GM18870 (cell line): ENCODE results near the gene ZNF83.
"Not testable (repeated sequence)": the region's sequence is repeated elsewhere in the genome, so short reads cannot be mapped to it uniquely, and the experiment has no call there.

Source experiments
- ATAC-seq: cut with Tn5 transposase; IDR thresholded peaks from one replicate; pipeline ENCODE4 v1.9.1; 2021; ENCODE audit warnings: moderate library complexity; ENCODE audit not compliant: unreplicated experiment

Gene ZNF83

DNA sequence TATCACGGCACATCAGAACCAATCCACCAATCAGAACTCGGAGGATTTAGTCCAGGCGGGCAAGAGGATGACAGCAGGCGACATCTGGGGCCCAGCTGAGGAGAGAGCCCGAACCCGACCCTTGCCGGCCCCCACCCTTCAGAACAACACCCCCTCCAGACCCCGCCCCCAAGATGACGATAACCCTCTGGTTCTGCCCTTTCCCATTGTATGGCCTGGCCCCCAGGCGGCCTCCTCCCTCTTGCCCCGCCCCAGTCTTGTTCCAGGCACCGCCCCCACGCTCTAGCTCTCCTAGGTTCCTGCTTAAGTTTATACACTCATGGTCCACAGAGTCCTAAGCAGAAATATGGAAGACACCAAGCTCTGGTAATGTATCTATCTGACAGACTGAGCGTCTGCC lies 2.8 kb upstream of the ZNF83 start:
- ATAC-seq, result no peak

DNA sequence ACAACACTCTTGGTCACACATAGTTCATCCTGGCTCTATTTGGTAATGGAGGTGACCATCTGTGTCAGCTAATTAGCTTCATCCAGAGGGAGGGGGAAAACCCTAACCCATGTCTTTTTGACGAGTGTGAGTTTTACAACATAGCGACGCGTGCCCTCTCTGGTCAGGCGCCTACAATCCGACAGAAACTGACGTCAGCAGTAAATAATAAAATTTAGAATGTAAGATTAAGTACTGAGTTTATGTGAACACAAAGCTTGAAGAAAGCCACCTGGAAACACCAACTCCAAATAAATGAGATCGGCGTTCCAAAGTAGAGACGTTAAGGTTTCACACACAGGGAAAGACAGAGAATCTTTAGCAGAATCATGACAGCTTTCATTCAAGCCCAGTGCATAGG lies 1.8 kb upstream of the ZNF83 start:
- no peak for ATAC-seq

DNA sequence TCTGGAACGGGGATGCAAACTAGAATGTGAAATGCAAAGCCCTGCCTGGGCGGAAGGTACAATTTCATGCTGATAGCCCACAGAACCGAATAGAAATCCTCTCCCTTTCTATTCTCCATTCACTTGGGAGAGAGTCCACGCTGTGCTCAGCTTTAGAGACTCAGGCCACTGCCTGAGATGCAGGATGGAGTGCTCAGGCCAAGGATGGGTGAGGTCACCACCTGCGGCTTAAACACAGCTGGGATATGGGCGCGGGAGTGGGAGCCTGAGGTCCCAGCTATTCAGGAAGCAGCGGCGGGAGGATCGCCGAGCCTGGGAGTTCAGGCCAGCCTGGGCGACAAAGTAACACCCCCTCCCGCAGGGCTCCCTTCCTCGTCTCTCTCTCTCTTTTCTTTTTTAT lies 446 bp upstream of the ZNF83 start:
- ATAC-seq, result peak; percentile 12

DNA sequence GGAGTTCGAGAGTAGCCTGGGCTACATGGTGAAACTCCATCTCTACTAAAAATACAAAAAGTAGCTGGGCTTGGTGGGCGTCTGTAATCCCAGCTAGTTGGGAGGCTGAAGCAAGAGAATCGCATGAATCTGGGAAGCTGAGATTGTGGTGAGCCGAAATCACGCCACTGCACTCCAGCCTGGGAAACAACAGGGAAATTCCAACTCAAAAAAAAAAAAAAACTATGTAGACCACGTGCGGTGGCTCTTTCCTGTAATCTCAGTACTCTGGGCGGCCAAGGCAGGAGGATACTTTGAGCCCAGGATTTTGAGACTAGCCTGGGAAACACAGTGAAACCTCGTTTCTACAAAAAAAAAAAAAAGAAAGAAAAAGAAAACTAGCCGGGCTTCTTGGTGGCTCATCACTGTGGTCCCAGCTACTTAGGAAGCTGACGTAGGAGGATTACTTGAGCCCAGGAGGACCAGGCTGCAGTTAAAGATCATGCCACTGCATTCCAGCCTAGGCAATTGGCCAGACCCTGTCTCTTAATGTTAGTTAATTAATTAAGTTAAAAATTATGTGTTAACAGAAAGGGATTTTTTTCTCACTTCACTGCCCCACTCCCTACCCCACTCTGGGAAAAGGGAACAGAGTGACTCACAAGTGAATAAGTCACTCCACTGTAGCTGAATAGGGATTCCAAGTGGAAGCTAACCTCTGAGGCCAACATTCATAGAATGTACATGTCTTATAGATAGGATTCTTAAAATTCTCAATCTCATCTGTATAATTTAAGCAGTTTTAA lies 2.2 kb downstream of the ZNF83 start:
- no peak for ATAC-seq

DNA sequence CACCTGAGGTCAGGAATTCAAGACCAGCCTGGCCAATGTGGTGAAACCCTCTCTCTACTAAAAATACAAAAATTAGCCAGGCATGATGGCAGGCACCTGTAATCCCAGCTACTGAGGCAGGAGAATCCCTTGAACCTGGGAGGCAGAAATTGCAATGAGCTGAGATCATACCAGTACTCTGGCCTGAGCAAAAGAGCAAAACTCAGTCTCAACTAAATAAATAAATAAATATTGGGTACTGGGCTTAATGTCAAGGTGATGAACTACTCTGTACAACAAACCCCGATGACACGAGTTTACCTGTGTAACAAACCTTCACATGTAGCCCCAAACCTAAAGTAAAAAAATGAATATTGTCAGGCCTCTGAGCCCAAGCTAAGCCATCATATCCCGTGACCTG lies 10.7 kb downstream of the ZNF83 start:
- not testable (repeated sequence) for ATAC-seq

DNA sequence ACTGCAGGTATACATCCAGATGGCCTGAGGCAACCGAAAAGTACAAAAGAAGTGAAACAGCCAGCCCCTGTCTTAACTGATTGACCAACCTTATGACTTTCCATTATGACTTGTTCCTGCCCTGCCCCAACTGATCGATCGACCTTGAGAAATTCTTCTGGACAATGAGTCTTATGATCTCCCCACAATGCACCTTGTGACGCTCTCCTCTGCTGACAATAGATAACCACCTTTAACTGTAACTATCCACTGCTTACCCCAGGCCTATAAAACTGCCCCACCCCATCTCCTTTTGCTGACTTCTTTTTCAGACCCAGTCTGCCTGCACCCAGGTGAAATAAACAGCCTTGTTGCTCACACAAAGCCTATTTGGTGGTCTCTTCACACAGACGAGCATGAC lies 11.2 kb downstream of the ZNF83 start:
- no peak for ATAC-seq

DNA sequence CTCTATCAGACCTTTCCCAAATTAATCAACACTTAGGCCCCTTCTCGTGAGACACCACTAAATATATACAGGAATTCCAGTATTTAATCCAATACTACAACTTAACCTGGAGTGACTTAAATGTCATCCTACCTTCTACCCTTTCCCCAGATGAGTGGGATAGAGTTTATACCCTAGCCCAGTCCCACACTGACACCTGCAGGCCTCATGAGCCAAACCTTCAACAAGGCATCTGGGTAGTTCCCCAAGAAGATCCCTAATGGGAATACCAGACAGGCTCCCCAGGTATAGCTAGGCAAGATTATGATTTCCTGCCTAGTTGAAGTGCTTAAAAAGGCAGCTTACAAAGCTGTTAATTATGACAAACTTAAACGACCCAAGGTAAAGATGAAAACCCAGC lies 15.9 kb downstream of the ZNF83 start:
- ATAC-seq, result no peak

DNA sequence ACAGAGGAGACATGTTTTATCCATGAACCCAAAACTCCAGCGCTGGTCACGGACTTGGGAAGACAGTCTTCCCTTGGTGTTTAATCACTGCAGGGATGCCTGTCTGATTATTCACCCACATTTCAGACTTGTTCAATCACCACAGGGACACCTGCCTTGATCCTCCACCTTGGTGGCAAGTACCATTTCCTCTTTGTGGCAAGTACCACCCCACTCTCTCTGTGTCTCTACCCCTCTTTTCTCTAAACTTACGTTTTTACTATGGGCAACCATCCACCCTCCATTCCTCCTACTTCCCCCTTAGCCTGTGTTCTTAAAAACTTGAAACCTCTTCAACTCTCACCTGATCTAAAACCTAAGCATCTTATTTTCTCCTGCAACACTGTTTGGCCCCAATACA lies 16.8 kb downstream of the ZNF83 start:
- no peak for ATAC-seq

DNA sequence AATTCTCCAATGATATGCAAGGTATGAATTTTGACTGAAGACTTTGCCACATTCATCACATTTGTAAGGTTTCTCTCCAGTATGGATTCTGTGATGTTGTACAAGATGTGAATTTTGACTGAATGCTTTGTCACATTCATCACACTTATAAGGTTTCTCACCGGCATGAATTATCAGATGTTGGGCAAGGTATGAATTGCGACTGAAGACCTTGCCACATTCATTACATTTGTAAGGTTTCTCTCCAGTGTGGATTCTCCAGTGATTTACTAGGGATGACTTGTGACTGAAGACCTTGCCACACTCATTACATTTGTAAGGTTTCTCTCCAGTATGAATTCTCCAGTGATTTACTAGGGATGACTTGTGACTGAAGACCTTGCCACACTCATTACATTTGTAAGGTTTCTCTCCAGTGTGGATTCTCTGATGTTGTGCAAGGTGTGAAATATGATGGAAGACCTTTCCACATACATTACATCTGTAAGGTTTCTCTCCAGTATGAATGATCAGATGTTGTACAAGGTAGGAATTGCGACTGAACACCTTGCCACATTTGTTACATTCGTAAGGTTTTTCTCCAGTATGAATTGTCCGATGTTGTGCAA lies 24.8 kb downstream of the ZNF83 start:
- ATAC-seq, result no peak

DNA sequence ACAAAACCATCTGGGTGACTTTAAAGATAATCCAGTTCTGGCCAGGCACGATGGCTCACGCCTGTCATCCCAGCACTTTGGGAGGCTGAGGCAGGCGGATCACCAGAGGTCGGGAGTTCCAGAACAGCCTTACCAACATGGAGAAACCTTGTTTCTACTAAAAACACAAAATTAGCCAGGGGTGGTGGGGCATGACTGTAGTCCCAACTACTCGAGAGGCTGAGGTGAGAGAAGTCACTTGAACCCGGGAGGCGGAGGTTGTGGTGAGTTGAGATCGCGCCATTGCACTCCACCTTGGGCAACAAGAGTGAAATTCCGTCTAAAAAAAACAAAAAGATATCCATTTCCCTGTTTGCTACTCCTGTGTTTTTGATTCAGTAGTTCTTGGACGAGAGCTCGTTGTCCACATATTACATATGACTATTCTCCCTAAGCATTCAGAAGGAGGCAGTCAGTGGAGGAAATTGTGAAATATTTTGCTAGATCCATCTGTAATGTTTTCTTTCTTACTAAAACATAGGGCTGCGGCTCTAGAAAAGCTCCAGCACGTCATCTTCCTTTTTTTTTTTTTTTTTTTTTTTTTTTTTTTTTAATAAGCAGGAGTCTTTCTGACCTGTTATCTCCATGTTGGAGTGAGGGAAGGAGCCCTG lies 34.5 kb downstream of the ZNF83 start:
- ATAC-seq, result no peak

DNA sequence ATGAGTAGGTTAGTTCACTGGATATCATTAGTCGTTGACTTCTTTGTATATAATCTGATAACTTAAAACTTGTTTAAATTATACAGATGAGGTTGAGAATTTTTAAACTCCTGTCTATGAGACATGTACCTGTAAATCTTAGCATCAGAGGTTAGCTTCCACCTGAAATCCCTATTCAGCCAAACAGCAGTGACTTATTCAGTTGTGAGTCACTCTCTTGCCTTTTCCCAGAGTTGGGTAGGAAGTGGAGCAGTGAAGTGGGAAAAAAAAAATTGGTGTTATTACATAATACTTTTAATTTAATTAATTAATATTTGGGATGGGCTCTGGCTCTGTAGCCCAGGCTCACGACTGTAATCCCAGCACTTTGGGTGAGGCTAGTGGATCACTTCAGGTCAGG lies 35.2 kb downstream of the ZNF83 start:
- no peak for ATAC-seq

DNA sequence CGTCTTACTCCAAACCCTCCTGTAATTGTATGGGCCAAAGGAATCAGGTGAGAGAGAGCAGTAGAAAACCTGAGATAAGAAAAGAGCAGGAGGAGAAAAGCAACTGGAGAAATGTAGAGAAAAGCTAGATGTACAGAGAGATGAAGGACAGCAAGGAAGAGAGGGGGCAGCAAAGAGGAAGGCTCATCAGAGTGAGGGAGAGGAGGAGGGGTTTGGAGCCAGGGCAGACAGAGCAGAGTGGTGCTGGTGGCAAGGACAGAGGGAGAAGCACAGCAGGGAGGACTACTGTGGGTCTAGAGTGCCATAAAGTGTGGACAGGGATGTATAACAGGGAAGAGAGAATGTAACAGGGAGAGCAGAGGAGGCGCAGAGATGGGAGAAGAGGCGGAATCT lies 36.2 kb downstream of the ZNF83 start:
- not testable (repeated sequence) for ATAC-seq

DNA sequence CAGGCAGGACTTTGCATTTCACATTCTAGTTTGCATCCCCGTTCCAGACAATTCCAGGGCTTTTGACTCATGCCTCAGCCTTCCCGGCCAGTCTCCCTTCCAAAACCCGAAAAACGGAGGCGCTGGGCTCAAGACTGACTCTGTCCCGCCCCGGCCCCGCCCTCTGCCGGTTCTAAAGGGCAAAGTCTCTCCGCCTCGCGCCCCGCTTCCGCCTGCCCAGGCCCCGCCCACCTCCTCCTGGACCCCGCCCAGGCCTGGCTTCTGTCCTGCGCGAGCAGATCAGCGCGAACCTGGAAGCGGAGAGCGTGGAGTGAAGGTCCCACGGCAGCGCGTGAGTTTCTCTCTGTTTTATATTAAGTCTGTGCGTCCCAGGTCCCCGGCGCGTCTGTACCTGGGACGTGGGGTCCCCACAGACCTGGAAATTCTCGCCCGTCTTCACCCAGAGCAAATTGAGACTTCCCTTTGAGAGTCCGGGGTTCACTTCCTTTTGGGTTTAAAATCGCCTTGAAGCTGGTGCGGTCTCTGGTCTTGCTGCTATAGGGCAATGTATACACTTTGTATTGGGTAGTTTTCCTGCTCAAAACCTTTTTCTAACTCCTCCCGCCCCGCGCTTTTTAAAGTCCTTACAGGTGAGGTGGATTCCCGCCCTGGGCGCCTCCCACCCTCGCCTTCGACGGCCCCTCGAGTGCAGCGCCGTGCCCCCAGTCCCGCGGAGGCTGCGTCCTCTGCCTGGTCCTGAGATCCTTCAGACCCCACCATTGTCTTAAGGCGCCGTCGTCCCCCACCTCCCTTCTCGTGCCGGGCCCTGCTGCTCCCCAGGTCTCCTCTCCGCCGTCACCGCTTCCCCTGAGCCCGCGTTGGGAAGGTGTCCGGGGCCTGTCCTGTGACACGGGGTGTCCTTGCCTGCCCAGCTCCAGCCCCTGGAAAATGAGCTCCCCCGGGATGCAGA lies 36.9 kb downstream of the ZNF83 start:
- peak; percentile 52 for ATAC-seq

DNA sequence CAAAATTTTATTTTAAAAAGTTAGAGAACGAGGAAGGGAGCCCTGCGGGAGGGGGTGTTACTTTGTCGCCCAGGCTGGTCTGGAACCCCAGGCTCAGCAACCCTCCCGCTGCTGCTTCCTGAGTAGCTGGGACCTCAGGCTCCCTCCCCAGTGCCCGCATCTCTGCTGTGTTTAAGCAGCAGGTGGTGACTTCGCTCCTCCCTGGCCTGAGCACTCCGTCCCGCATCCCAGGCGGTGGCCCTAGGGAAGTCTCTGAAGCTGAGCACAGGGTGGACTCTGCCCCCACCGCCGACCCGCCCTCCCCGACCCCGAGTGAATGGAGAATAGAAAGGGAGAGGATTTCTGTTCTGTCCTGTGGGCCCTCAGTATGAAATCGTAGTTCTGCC lies 37.5 kb downstream of the ZNF83 start:
- no peak for ATAC-seq

DNA sequence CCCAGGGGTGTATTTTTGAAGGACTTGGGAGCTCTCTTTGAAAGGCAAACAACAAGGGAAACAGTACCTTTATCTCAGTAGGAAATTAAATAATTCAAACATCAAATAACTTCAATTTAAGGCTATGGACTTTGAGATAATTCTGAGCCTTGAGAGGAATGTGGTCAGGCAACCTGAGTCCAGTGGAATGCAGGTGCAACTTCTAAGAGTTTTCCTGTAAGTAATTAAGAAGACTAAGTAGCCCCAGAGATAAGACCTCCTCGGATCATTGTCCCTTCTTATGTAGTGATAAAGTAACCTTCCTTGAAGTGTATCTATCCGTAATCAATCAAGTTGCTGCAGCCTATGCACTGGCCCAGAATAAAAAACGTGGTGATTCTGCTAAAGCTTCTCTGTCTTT lies 38.9 kb downstream of the ZNF83 start:
- ATAC-seq, result no peak

DNA sequence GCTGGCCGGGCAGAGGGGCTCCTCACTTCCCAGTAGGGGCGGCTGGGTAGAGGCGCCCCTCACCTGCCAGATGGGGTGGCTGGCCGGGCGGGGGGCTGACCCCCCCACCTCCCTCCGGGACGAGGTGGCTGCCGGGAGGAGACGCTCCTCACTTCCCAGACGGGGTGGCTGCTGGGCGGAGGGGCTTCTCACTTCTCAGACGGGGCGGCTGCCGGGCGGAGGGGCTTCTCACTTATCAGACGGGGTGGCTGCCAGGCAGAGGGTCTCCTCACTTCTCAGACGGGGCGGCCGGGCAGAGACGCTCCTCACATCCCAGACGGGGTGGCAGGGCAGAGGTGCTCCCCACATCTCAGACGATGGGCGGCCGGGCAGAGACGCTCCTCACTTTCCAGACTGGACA lies 44.7 kb downstream of the ZNF83 start:
- ATAC-seq, result not testable (repeated sequence)

DNA sequence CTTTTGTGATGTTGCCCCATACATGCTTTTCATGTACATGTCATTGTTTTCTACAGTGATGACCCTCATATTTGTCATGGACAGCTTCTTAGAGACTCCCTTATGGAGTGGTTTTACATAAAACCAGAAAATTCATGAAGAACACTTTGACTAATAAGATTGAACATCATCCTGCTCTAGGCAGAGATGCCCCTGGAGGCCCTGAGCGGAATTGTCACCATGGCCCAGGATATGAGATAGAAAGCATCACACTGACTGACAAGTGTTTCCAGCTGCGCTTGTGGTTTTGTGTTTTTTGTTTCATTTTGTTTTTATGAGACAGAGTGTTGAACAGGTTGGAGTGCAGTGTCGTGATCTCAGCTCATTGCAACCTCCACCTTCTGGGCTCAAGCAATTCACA lies 45.9 kb downstream of the ZNF83 start:
- ATAC-seq, result no peak

DNA sequence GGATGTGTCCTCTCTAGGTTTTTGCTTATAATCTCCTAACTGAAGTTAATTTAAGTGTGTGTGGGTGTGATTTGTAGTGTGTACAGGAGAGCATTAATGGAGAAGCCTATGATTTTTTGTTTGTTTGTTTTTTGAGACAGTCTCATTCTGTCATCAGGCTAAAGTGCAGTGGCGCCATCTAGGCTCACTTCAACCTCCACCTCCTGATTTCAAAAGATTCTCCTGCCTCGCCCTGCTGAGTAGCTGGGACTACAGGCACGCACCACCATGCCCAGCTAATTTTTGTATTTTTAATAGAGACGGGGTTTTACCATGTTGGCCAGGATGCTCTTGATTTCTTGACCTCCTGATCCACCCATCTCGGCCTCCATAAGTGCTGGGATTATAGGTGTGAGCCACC lies 47.4 kb downstream of the ZNF83 start:
- ATAC-seq, result no peak

DNA sequence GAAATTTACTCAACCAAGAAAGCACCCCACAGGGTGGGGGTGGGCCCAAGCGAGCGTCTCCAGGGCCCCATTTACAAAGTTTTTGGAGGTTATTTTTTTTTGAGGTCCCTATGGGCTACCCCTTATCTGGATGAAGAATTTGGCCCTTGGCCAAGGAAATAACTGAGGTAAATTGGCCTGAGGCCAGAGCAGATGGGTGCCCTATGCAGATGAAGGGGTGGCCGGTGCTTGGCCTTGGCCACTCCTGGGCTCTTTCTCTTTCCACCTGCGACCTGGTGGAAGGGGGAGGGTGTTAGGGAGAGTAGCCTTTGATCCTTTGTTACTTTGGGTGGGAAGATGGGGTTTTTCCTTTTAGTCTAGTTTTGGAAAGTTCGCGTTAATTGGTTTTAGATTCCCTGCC lies 52.6 kb downstream of the ZNF83 start:
- ATAC-seq, result no peak

DNA sequence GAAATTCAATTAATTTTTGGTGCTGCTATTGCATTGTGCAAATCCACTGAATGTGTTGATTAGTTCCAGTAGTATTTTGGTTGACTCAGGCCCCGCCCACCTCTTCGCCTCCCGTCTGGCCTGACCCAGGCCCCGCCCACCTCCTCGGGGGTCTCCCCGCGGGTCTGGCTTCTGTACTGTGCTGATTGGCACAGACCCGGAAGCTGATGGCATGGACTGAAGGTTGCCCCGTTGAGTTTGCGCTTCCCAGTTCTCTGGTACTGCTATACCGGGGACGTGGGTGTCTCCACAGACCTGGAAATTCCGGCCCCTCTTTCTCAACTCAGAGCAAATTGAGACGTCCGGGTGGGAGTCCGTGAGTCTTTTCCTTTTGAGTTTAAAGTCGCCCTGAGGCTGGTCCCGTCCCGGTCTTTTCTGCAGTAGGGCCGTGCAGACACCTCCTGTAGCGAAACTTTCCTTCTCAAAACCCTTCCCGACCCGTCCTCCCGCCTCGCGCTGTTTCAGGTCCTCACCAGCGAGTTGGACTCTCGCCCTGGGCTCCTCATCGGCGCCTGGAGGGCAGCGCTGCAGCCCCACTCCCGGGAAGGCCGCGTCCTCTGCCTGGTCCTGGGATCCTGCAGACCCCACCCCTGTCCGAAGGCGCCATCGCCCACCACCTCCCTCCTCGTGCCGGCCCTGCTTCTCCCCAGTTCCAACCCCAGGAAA lies 53.3 kb downstream of the ZNF83 start:
- no peak for ATAC-seq
